ENCODE data around the gene CDKN1A. TPM values are rescaled to one million over a fixed set of nuclear protein-coding genes. Genes with fewer than 3 reads are reported as not detected.

Gene CDKN1A
- total and polyA plus RNA-seq, 12 donors, result 23.3 to 357 (median 61.2) TPM

GRCh38 chr6:36724514-36725390, 46.2 kb downstream of the CDKN1A start:
- 54 to 56% methylated on average over 13 of the region's 13 CpGs for WGBS, 2 donors
- ATAC-seq, result peak in 6 of 8 donors; percentile 38 to 59 (median 54)

GRCh38 chr6:36725581-36725980, 47.1 kb downstream of the CDKN1A start:
- H3K4me1 ChIP-seq, result peaks cover 0 to 33% (median 10%) of the 10 kb centered on the region in 9 donors
- 88 to 89% methylated on average over 7 of the region's 7 CpGs for WGBS, 2 donors
- no peaks in the 10 kb centered on the region for H3K27me3 ChIP-seq
- no peak for DNase-seq
- no peaks in the 10 kb centered on the region for H3K9me3 ChIP-seq
- TF ChIP-seq CTCF (IDR thresholded peaks at IDR 0.05), result no peak
- H3K36me3 ChIP-seq, result no peaks in the 10 kb centered on the region
- no peak overlapping the region for H3K27ac ChIP-seq
- ATAC-seq, result no peak
- intact Hi-C loops (cut with DNase I), result loop anchor here in 3 of 10 donors (2.0 to 10.0 kb wide), 3 partner anchors 33 to 111 kb away; no protein-coding TSS in a partner anchor
- no peak overlapping the region for H3K4me3 ChIP-seq

More at GRCh38 chr6:36724514-36725390, 46.2 kb downstream of the CDKN1A start:
- no peaks in the 10 kb centered on the region for H3K9me3 ChIP-seq
- H3K27me3 ChIP-seq, result no peaks in the 10 kb centered on the region
- no peaks in the 10 kb centered on the region for H3K36me3 ChIP-seq
- TF ChIP-seq CTCF (IDR thresholded peaks at IDR 0.05), result peak; percentile 20 to 65 (median 53)
- H3K4me1 ChIP-seq, result peaks cover 0 to 28% (median 10%) of the 10 kb centered on the region in 9 donors
- intact Hi-C loops (cut with DNase I), result loop anchor here in 3 of 10 donors (2.0 to 10.0 kb wide), 3 partner anchors 32 to 110 kb away; no protein-coding TSS in a partner anchor
- no peak overlapping the region for H3K4me3 ChIP-seq
- DNase-seq, result peak; percentile 60 to 63
- no peak overlapping the region for H3K27ac ChIP-seq

- intact Hi-C loops (cut with DNase I), result loop anchor here in 2 of 10 donors (5.0 to 10.0 kb wide), 2 partner anchors 35 to 113 kb away; no protein-coding TSS in a partner anchor
- Histone ChIP-seq H3K4me3 (no peak overlapping the region), H3K9me3 (no peaks in the 10 kb centered on the region), H3K27me3 (no peaks in the 10 kb centered on the region), H3K4me1 (peaks cover 0 to 33% (median 10%) of the 10 kb centered on the region in 9 donors), H3K27ac (peak overlapping the region in 1 of 10 donors; percentile 20), H3K36me3 (no peaks in the 10 kb centered on the region)
- peak in 1 of 2 donors; percentile 2 for DNase-seq
- peak in 1 of 8 donors; percentile 6 for ATAC-seq
- 93 to 94% methylated on average over 7 of the region's 7 CpGs for whole genome bisulfite sequencing, 2 donors
- TF ChIP-seq CTCF (IDR thresholded peaks at IDR 0.05), result no peak
These were observed 49.0 kb downstream of the CDKN1A start for GRCh38 chr6:36727505-36728021.
